ENCODE measurements around the gene LHX2. TPM values are rescaled to one million over a fixed set of nuclear protein-coding genes. Genes with fewer than 3 reads are reported as not detected.

The LHX2 gene
- total and polyA plus RNA-seq, 10 donors, result 0.20 to 0.35 (median 0.28) TPM; not detected in 5

DNA sequence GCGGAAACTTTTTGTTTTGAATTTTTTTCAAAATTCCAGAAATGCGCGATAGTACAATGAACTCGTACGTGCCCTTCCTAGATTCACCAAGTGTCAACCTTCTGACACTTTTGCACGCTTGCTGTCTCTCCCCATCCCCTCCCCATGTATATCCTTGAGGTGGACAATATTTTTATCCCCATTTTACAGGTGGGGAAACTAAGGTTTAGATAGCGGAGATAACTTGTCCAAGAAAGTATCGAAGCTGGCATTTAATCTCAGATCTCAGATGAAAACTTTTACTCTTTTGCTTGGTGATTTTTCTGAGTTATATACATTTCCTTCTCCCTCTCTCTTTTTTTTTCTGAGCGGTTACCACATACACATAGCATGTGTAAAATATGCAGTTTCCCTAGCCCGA lies 34.6 kb downstream of the LHX2 start:
- H3K4me3 ChIP-seq, result no peak overlapping the region
- intact Hi-C loops (cut with DNase I; ENCODE audit: low total_unique reads), result no loop called here
- WGBS, 5 donors, result 68 to 80% (median 74%) methylated on average over 10 of the region's 10 CpGs
- H3K36me3 ChIP-seq, result no peaks in the 10 kb centered on the region
- H3K27ac ChIP-seq, result no peak overlapping the region
- peaks cover 0 to 87% (median 36%) of the 10 kb centered on the region in 7 donors for H3K27me3 ChIP-seq (replicated peaks in 1 of 7)
- TF ChIP-seq POLR2A (IDR thresholded peaks at IDR 0.05), result no peak
- TF ChIP-seq POLR2AphosphoS5 (IDR thresholded peaks at IDR 0.05), result no peak
- TF ChIP-seq CTCF (IDR thresholded peaks at IDR 0.05 in 8 of 11, conservative IDR thresholded peaks at IDR 0.05 in 3 of 11), result no peak
- no peaks in the 10 kb centered on the region for H3K9me3 ChIP-seq
- H3K4me1 ChIP-seq, result peaks cover 3 to 22% (median 17%) of the 10 kb centered on the region in 6 donors
- no peak for DNase-seq

DNA sequence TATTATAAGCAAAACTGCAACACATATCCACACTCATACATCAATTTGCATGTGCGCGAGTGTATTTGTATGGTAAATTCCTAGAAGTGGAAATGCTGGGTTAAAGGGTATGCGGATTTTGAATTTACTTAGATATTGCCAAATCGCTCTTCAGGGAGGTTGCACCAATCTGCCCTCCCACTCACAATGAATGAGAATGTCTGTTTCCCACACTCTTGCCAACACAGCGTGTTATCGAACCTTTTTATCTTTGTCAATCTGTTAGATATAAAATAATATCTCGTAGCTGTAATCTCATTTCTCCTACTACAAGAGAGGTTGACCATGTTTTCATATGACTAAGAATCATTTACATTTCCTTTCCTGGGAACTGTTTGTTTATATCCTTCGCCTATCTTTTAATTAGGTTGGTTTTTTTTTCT lies 35.7 kb downstream of the LHX2 start:
- DNase-seq, result no peak
- 69 to 90% (median 80%) methylated on average over 8 of the region's 8 CpGs for WGBS, 5 donors
- peaks cover 0 to 80% (median 26%) of the 10 kb centered on the region in 7 donors for H3K27me3 ChIP-seq (replicated peaks in 1 of 7)

DNA sequence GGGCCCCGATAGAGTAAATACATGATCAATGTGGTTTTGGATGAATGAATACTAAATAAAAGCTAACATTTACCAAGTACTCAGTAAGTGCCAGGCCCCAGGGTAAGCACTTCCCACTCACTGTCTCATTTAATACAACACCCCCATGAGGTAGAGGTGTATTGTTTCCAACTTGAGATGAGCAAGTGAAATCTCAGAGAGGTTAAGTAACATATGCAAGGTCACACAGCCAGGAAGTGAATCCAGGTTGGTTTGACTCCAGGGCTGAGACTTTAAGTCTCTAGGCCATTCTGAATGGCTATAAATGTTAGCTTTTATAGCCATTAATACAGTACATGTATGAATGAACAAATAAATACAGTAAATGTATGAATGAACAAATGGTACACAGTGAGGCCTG lies 39.4 kb downstream of the LHX2 start:
- intact Hi-C loops (cut with DNase I; ENCODE audit: low total_unique reads), result no loop called here
- peaks cover 0 to 4% (median under 1%) of the 10 kb centered on the region in 6 donors for H3K4me1 ChIP-seq
- H3K9me3 ChIP-seq, result peaks cover 0 to 10% (median 0%) of the 10 kb centered on the region in 8 donors
- no peaks in the 10 kb centered on the region for H3K36me3 ChIP-seq
- no peak overlapping the region for H3K4me3 ChIP-seq
- 56 to 89% (median 84%) methylated on average over 1 of the region's 1 CpG for WGBS, 5 donors
- no peak for TF ChIP-seq POLR2AphosphoS5 (IDR thresholded peaks at IDR 0.05)
- H3K27ac ChIP-seq, result no peak overlapping the region
- peaks cover 0 to 65% (median 3%) of the 10 kb centered on the region in 7 donors for H3K27me3 ChIP-seq (replicated peaks in 1 of 7)
- no peak for DNase-seq

More for the DNA sequence above, 35.7 kb downstream of the LHX2 start:
- Histone ChIP-seq H3K36me3 (no peaks in the 10 kb centered on the region), H3K4me1 (peaks cover 0 to 17% (median 13%) of the 10 kb centered on the region in 6 donors), H3K4me3 (no peak overlapping the region), H3K9me3 (no peaks in the 10 kb centered on the region), H3K27ac (no peak overlapping the region)
- TF ChIP-seq POLR2A (IDR thresholded peaks at IDR 0.05), result no peak
- TF ChIP-seq POLR2AphosphoS5 (IDR thresholded peaks at IDR 0.05), result no peak
- TF ChIP-seq CTCF (IDR thresholded peaks at IDR 0.05 in 8 of 11, conservative IDR thresholded peaks at IDR 0.05 in 3 of 11), result no peak
- intact Hi-C loops (cut with DNase I; ENCODE audit: low total_unique reads), result no loop called here

GRCh38 chr9:124052401-124052800 lies 40.8 kb downstream of the LHX2 start:
- no peaks in the 10 kb centered on the region for H3K4me1 ChIP-seq
- H3K27me3 ChIP-seq (replicated peaks in 1 of 7), result peaks cover 0 to 65% (median 0%) of the 10 kb centered on the region in 7 donors
- intact Hi-C loops (cut with DNase I; ENCODE audit: low total_unique reads), result no loop called here
- no peak overlapping the region for H3K27ac ChIP-seq
- WGBS, 5 donors, result 84 to 95% (median 89%) methylated on average over 5 of the region's 5 CpGs
- H3K9me3 ChIP-seq, result peaks cover 0 to 10% (median 0%) of the 10 kb centered on the region in 8 donors
- DNase-seq, result no peak
- no peak for TF ChIP-seq POLR2AphosphoS5 (IDR thresholded peaks at IDR 0.05)
- no peak for TF ChIP-seq CTCF (IDR thresholded peaks at IDR 0.05 in 8 of 11, conservative IDR thresholded peaks at IDR 0.05 in 3 of 11)
- TF ChIP-seq POLR2A (IDR thresholded peaks at IDR 0.05), result no peak
- no peaks in the 10 kb centered on the region for H3K36me3 ChIP-seq
- H3K4me3 ChIP-seq, result no peak overlapping the region
